Measurements from ENCODE around the gene SLC24A3.

SLC24A3 gene

DNA sequence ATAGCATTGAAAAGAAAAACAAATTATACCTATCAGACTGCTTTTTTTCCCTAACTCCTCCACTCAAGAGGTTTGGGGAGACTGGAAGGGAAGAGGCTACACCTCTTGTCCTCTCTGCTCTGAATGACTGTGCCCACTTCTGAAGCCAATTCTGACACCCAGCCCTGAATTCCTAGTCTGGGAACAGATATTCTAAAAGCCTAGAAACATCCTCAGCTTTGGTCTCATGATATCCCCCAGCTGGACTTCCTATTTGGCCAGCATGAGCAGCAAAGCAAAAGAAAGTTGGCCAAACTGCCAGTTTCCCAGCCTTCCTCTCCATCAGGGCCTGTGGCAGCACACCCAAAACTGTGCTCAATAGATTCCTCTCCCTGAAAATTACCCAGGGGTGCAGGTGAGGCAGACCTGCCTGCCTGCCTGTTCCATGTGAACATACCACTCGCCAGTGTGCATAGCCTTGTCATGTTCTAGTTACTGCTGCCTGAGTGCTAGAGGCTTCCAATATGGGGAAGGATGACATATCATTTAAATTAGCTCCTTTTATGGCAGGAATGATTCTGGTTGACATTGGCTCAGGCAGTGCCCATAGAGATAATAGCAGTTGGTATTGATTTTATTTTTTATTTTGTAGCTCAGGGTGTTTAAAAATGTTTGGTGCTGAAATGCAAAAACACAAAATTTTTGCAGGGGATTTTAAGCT, 393.5 kb downstream of the SLC24A3 start:
- Mint-ChIP-seq H3K27ac (no peak overlapping the region), H3K4me3 (no peak overlapping the region), H3K27me3 (peaks cover 4% of the 10 kb centered on the region), H3K36me3 (ENCODE audit: low read depth) (no peaks in the 10 kb centered on the region), H3K9me3 (no peaks in the 10 kb centered on the region), H3K4me1 (ENCODE audit: low read depth) (no peaks in the 10 kb centered on the region)

DNA sequence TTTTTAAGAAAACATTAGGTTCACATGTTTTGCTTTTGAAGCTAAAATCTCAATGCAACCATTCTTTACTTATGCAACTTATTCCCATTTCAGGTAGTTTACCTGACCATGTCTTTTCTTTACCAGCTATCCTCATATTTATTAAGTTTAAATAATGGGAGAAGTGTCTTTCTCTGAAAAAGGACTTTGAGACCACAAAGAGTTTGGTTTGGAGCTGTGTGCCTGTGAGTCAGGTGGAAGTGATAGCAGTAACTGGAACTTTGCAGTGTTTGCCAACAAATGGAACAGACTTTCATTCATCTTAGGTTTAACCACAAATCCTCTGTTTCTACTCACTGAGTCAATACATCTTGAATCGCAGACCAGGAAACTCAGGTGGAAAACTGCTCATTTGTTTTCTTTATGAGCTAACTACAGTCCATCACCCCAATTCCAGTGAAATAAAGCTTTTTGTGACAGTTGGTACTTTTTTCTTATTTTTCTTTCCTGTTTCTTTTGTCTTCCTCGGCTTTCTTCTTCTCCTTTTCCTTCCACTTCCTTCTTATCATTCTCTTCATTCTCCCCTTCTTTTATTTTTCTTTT, 397.3 kb downstream of the SLC24A3 start:
- Mint-ChIP-seq H3K9me3 (no peaks in the 10 kb centered on the region), H3K27ac (no peak overlapping the region), H3K4me1 (ENCODE audit: low read depth) (no peaks in the 10 kb centered on the region), H3K27me3 (peaks cover 9% of the 10 kb centered on the region), H3K4me3 (no peak overlapping the region), H3K36me3 (ENCODE audit: low read depth) (no peaks in the 10 kb centered on the region)

DNA sequence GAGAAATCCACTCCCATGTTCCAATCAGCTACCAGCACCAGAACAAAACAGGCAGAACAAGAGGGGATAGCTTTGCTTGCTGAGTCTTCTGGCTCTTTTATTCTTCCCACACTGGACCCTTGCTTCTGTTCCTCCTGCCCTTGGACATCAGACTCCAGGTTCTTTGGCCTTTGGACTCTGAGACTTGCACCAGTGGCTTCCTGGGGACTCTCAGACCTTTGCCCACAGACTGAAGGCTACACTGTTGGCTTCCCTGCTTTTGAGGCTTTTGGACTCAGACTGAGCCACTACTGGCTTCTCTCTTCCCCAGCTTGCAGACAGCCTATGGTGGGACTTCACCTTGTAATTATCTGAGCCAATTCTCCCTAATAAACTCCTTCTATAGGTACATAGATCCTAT, 403.2 kb downstream of the SLC24A3 start:
- no peak overlapping the region for H3K27ac Mint-ChIP-seq
- H3K4me3 Mint-ChIP-seq: no peak overlapping the region
- H3K36me3 Mint-ChIP-seq (ENCODE audit: low read depth): no peaks in the 10 kb centered on the region
- peaks cover 6% of the 10 kb centered on the region for H3K27me3 Mint-ChIP-seq
- H3K9me3 Mint-ChIP-seq: no peaks in the 10 kb centered on the region
- no peaks in the 10 kb centered on the region for H3K4me1 Mint-ChIP-seq (ENCODE audit: low read depth)

DNA sequence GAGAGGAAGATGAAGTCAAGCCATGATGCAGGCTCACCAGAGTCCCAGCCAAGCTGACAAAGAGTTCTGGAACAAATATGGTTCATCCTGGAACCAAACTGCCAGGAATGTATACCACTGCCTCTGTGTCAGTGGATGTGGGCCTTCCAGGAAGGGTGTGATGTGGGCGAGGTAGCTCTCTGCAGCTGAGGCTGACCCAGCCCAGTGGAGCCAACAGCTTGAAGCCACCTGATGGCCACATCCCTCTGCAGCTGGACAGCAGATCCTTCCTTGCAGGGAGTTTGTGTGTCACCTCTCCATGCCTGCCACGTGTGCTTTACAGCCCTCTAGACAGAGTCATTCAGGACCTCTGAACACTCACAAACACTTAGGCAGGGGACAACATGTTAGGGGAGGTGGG, 403.6 kb downstream of the SLC24A3 start:
- Mint-ChIP-seq H3K4me1 (ENCODE audit: low read depth) (no peaks in the 10 kb centered on the region), H3K9me3 (no peaks in the 10 kb centered on the region), H3K27ac (no peak overlapping the region), H3K27me3 (peaks cover 6% of the 10 kb centered on the region), H3K36me3 (ENCODE audit: low read depth) (no peaks in the 10 kb centered on the region), H3K4me3 (no peak overlapping the region)

DNA sequence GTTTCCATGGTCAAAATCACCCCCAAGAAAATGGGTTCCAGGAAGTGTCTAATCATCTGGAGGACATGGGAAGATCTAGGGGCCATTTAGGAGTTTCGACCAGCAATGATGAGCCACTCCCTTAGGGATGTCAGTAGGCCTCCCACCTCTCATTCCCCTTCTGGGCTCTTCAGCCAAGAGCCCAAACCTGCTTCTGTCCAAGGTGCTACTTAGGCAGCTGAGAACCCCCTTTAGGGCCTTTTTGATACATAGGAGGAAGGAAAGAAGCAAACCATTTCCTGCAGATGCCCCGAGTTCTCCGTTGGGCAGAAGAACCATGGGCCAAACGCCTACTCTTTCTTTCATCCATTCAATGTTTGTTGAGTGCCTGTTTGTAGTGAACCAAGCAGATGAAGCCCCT, 404.2 kb downstream of the SLC24A3 start:
- no peaks in the 10 kb centered on the region for H3K9me3 Mint-ChIP-seq
- no peaks in the 10 kb centered on the region for H3K4me1 Mint-ChIP-seq (ENCODE audit: low read depth)
- no peak overlapping the region for H3K27ac Mint-ChIP-seq
- H3K4me3 Mint-ChIP-seq: no peak overlapping the region
- no peaks in the 10 kb centered on the region for H3K36me3 Mint-ChIP-seq (ENCODE audit: low read depth)
- peaks cover 7% of the 10 kb centered on the region for H3K27me3 Mint-ChIP-seq

DNA sequence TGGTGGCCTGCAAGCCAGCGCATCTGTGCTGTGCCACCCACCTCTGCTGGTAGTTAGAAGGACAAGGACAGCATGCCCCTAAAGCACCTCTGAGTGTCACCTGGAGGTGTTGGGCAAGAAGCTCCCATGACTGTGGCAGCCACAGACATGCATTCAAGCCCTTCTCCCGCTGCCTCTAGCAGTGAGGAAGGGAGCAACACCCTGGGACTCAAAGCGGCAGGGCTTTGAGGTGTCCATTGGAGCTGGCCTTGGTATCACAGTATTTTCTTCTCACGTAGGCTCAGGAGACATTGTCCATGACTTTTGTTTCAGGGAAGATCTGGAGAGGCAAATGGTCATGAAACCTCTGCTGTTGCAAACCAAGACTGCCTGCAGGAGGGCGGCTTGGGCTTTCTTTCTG, 404.8 kb downstream of the SLC24A3 start:
- no peak overlapping the region for H3K27ac Mint-ChIP-seq
- H3K4me1 Mint-ChIP-seq (ENCODE audit: low read depth): no peaks in the 10 kb centered on the region
- H3K27me3 Mint-ChIP-seq: peaks cover 13% of the 10 kb centered on the region
- H3K9me3 Mint-ChIP-seq: no peaks in the 10 kb centered on the region
- H3K4me3 Mint-ChIP-seq: no peak overlapping the region
- no peaks in the 10 kb centered on the region for H3K36me3 Mint-ChIP-seq (ENCODE audit: low read depth)

DNA sequence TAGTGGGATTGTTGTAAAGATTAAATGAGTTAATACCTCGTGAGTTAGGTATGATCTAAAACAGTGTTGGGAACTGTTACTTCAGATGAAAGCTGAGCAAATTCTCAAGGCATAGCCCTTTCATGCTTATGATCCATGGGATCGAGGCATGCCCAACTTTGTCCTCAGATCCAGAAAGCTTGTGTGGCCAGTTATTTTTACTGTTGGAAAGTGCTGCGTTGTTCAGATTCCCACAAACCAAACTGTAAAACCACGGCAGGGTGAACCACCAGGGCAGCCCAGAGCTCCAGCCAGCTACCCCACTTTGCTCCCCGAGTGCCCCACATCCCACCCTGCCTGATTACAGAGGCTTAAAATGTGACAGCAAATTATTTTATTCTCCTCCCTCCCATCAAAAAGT, 406.3 kb downstream of the SLC24A3 start:
- H3K4me3 Mint-ChIP-seq: no peak overlapping the region
- no peaks in the 10 kb centered on the region for H3K9me3 Mint-ChIP-seq
- no peaks in the 10 kb centered on the region for H3K36me3 Mint-ChIP-seq (ENCODE audit: low read depth)

DNA sequence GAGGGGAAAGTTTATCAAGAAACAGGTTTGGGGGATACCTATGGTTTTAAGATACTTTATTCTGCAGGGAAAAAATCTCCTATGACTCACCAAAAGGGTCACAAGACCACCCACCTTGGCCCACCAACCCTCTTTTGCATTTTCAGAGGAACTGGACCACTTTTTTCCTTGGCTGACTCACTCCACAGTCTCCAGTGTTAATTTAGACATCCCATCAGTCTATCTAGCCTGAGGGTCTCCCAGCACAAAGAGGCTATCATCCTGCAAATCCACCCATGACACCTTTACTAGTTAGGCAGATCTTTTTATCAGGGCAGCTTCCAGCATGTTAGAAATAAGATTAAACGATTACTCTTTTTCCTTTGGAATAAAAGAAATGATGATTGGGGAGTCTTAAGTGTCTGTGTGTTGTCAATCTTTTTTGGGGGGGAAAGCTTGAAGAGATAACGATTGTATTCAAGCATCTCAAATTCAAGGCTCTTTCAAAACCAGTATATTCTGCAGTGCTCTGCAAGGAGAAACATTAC, 407.5 kb downstream of the SLC24A3 start:
- H3K9me3 Mint-ChIP-seq: peaks cover 6% of the 10 kb centered on the region
- no peak overlapping the region for H3K27ac Mint-ChIP-seq
- no peak overlapping the region for H3K4me3 Mint-ChIP-seq
- H3K27me3 Mint-ChIP-seq: peaks cover 16% of the 10 kb centered on the region
- H3K4me1 Mint-ChIP-seq (ENCODE audit: low read depth): no peaks in the 10 kb centered on the region
- H3K36me3 Mint-ChIP-seq (ENCODE audit: low read depth): no peaks in the 10 kb centered on the region

More for the DNA sequence above, 406.3 kb downstream of the SLC24A3 start:
- no peak overlapping the region for H3K27ac Mint-ChIP-seq
- H3K4me1 Mint-ChIP-seq (ENCODE audit: low read depth): no peaks in the 10 kb centered on the region
- peaks cover 12% of the 10 kb centered on the region for H3K27me3 Mint-ChIP-seq

DNA sequence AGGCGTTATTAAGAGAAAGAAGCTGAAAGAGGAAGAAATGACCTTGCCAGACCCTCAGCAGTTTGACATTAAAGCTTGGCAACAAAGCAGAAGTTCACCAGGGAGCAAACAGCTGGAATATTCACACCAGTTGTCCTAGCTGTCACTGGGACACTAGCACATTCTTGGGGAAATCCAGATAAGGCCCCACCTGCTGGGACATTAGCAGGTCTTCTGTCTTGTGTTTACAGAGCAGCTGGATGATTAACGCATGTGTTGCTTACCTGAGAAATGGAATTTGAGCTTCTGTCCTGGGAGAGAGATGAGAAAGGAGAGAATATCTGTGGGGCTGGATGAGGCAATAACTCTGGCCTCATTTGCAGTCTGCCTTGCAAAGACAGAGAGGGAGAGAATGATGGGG, 408.0 kb downstream of the SLC24A3 start:
- Mint-ChIP-seq H3K36me3 (ENCODE audit: low read depth) (no peaks in the 10 kb centered on the region), H3K4me1 (ENCODE audit: low read depth) (no peaks in the 10 kb centered on the region), H3K27me3 (peaks cover 16% of the 10 kb centered on the region), H3K9me3 (peaks cover 6% of the 10 kb centered on the region), H3K27ac (no peak overlapping the region), H3K4me3 (no peak overlapping the region)

DNA sequence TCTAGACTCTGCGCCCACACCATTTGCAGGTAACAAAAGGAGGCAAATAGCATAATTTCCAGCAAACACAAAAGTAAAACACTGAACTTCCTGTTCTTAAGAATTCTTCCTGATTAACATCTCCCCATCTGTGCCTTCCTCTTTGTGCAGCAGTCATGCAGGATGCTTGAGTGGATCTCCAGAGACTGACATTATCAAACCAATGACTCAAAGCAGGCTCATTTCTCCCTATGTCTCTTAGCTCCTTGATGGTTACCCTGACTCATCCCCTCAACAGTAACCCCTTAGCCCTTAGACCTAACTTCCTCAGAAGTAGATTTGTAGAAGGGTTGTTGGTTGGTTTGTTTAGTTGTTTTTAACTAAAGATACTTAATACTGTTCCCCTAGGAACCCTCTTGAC, 408.6 kb downstream of the SLC24A3 start:
- H3K27ac Mint-ChIP-seq: no peak overlapping the region
- H3K4me1 Mint-ChIP-seq (ENCODE audit: low read depth): no peaks in the 10 kb centered on the region
- no peaks in the 10 kb centered on the region for H3K36me3 Mint-ChIP-seq (ENCODE audit: low read depth)
- H3K9me3 Mint-ChIP-seq: peaks cover 6% of the 10 kb centered on the region
- no peak overlapping the region for H3K4me3 Mint-ChIP-seq
- peaks cover 16% of the 10 kb centered on the region for H3K27me3 Mint-ChIP-seq

DNA sequence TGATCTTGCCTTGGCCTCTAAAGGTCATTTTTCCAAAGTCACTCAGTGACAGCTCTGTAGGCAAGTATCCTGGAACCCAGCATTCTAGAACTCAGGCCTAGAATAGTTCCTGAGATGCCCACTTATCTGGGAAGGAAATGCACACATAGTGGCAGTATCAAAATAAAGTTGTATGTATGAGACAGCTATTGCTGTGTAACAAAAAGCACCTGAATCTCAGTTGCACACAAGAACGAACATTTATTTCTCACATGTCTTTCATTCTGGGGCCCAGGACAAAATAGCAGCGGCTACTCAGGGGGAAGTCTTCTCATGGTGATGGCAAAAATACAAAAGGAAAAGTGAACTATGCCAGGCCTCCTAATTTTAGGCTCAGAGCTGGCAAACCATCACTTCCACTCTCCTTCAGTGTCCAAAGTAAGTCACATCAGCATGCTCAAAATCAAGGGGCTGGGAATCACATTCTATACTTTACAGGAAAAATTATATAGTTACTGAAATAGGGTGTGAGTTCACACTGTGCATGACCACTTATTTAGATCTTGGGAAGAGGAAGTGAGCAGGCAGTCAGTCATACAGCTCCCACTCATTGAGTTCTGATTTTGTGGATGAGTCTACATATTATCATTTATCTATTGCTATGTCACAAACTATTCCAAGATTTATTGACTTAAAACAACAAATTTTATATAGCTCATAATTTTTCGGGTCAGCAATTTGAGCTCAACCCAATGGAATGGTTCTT, 412.0 kb downstream of the SLC24A3 start:
- Mint-ChIP-seq H3K27me3 (peaks cover 27% of the 10 kb centered on the region), H3K4me1 (ENCODE audit: low read depth) (no peaks in the 10 kb centered on the region), H3K27ac (no peak overlapping the region), H3K9me3 (peaks cover 14% of the 10 kb centered on the region), H3K36me3 (ENCODE audit: low read depth) (no peaks in the 10 kb centered on the region), H3K4me3 (no peak overlapping the region)

DNA sequence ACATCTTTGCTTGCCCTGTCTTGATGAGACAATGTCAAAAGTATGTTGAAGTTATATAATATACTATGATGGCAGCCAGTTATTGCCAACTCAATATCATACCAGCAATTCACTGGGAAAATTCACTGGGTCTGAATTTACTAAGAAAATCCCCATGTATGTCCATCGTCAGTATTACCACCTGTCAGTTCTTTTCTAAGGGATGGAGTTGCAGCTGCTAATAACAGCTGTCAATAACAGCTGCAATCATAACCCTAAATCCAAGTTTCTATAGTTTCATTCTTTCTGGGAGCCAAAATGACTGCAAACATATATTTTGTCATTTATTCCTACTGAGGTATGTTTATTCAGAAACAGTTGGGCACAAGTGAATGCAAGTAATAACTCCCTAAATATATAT, 413.0 kb downstream of the SLC24A3 start:
- Mint-ChIP-seq H3K27ac (no peak overlapping the region), H3K9me3 (peaks cover 14% of the 10 kb centered on the region), H3K27me3 (peaks cover 27% of the 10 kb centered on the region), H3K4me1 (ENCODE audit: low read depth) (no peaks in the 10 kb centered on the region), H3K36me3 (ENCODE audit: low read depth) (no peaks in the 10 kb centered on the region), H3K4me3 (no peak overlapping the region)

DNA sequence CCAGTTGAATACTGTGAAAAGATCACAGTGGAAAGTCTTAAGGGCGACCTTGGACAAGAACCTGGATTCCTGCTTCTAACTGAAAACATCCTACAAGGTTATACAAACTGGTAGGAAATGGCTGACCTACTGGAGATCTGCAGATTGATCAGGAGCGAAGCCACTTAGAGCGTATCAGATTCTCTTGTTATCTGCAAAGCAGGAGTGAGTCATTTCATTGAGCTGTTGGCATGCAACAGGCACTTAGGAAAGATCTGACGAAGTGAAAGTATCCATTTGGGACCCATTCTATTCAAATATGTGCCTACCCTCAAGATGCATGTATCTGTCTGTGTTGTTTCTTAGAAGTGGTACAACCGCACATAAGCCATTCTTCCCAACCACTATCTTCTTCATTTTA, 414.5 kb downstream of the SLC24A3 start:
- no peak overlapping the region for H3K27ac Mint-ChIP-seq
- H3K4me3 Mint-ChIP-seq: no peak overlapping the region
- H3K4me1 Mint-ChIP-seq (ENCODE audit: low read depth): no peaks in the 10 kb centered on the region
- no peaks in the 10 kb centered on the region for H3K36me3 Mint-ChIP-seq (ENCODE audit: low read depth)
- peaks cover 23% of the 10 kb centered on the region for H3K27me3 Mint-ChIP-seq
- H3K9me3 Mint-ChIP-seq: peaks cover 14% of the 10 kb centered on the region

DNA sequence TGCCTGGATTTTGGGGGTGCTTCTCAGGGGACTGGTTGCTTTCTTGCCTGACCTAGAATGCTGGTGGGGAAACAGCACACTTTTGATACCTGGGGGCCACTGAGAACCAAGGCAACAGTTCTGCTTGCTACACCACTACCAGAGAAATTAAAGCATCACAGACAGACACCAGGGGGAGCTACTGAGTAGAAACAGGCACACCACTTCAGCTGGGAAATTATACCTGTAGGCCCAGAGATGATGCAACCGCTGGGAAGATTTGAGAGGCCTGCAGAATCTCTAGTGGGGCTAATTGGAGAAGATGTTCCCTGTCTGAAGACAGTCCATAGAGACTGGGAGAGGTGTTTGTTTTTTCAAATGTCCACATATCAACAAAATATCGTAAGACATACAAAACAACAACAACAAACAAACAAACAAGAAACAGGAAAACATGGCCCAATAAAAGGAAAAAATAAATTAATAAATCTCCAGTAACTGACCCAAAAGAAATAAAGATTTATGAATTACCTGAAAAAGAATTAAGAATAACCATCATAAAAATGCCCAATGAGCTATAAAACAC, 416.2 kb downstream of the SLC24A3 start:
- H3K27me3 Mint-ChIP-seq: peaks cover 18% of the 10 kb centered on the region
- no peak overlapping the region for H3K4me3 Mint-ChIP-seq
- H3K27ac Mint-ChIP-seq: no peak overlapping the region
- H3K4me1 Mint-ChIP-seq (ENCODE audit: low read depth): no peaks in the 10 kb centered on the region
- peaks cover 14% of the 10 kb centered on the region for H3K9me3 Mint-ChIP-seq
- H3K36me3 Mint-ChIP-seq (ENCODE audit: low read depth): no peaks in the 10 kb centered on the region

DNA sequence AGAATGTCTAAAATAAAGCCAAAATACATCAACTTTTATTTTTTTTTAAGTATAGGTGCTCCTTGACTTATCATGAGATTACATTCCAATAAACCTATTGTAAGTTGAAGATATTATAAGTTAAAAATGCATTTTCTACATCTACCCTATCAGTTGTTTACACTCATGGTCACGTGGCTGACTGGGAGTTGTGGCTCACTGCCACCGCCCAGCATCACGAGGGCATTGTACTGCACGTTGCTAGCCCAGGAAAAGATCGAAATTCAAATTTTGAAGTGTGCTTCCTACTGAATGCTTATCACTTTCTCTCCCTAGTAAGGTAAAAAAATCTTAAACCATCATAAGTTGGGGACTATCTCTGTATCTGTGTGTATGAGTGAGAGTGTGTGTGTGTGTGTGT, 419.0 kb downstream of the SLC24A3 start:
- no peak overlapping the region for H3K4me3 Mint-ChIP-seq
- H3K27ac Mint-ChIP-seq: no peak overlapping the region
- H3K27me3 Mint-ChIP-seq: peaks cover 23% of the 10 kb centered on the region

More for the DNA sequence above, 419.0 kb downstream of the SLC24A3 start:
- no peaks in the 10 kb centered on the region for H3K4me1 Mint-ChIP-seq (ENCODE audit: low read depth)
- peaks cover 8% of the 10 kb centered on the region for H3K9me3 Mint-ChIP-seq
- H3K36me3 Mint-ChIP-seq (ENCODE audit: low read depth): no peaks in the 10 kb centered on the region

Data from stimulated activated naive CD8-positive, alpha-beta T cell treated with anti-CD3 and anti-CD28 coated beads, Interleukin-15, Interleukin-2, amounts not matched to agents 100 ng/mL and 50 ng/mL, for 24 hours (primary cell).